H9 (cell line): ENCODE results near the gene TRMT61A. TPM values are rescaled to one million over a fixed set of nuclear protein-coding genes. Genes with fewer than 3 reads are reported as not detected.

Experiments used
- DNase-seq: peaks from one replicate; pipeline ENCODE4 v3.0.0-alpha.2; 2017
- H2AFZ ChIP-seq: one replicate; pipeline ENCODE4 v1.6.1; 2013; ENCODE audit warnings: mild to moderate bottlenecking, low read length, control low read depth, moderate library complexity
- H2AK5ac ChIP-seq: 2 replicates; pipeline ENCODE4 v1.6.1; 2013; ENCODE audit warnings: low read length, control low read depth, mixed read lengths; ENCODE audit not compliant: insufficient read length
- H2BK120ac ChIP-seq: one replicate; pipeline ENCODE4 v1.6.1; 2013; ENCODE audit warnings: low read depth, mild to moderate bottlenecking, low read length, control low read depth, inconsistent platforms; ENCODE audit not compliant: poor library complexity, severe bottlenecking
- H2BK12ac ChIP-seq: 2 replicates; pipeline ENCODE4 v1.6.1; 2013; ENCODE audit warnings: low read length, control low read depth, mixed read lengths, low read depth; ENCODE audit not compliant: insufficient read length
- H2BK15ac ChIP-seq: 2 replicates; pipeline ENCODE4 v1.6.1; 2013; ENCODE audit warnings: low read depth, low read length, control low read depth
- H2BK20ac ChIP-seq: one replicate; pipeline ENCODE4 v1.6.1; 2013; ENCODE audit warnings: low read depth, mild to moderate bottlenecking, low read length, control low read depth, inconsistent platforms; ENCODE audit not compliant: poor library complexity, severe bottlenecking
- H2BK5ac ChIP-seq: 2 replicates; pipeline ENCODE4 v1.6.1; 2013; ENCODE audit warnings: low read length, control low read depth, mixed read lengths; ENCODE audit not compliant: insufficient read length
- H3K14ac ChIP-seq: 2 replicates; pipeline ENCODE4 v1.6.1; 2013; ENCODE audit warnings: low read length, control low read depth; ENCODE audit not compliant: insufficient read depth
- H3K18ac ChIP-seq: 2 replicates; pipeline ENCODE4 v1.6.1; 2013; ENCODE audit warnings: low read depth, mild to moderate bottlenecking, mixed read lengths, low read length, control low read depth; ENCODE audit not compliant: insufficient read length
- H3K23ac ChIP-seq: 2 replicates; pipeline ENCODE4 v1.6.1; 2013; ENCODE audit warnings: low read length, control low read depth, mixed read lengths, low read depth; ENCODE audit not compliant: insufficient read length
- H3K23me2 ChIP-seq: 2 replicates; pipeline ENCODE4 v1.6.1; 2013; ENCODE audit warnings: low read depth, mild to moderate bottlenecking, mixed read lengths, low read length, control low read depth; ENCODE audit not compliant: insufficient read length, poor library complexity, severe bottlenecking
- H3K27ac ChIP-seq: 2 replicates; pipeline ENCODE4 v1.5.1; 2013; ENCODE audit warnings: low read length, control low read depth, mixed read lengths, low read depth; ENCODE audit not compliant: insufficient read length
- H3K27me3 ChIP-seq: 2 replicates; pipeline ENCODE4 v1.6.1; 2013; ENCODE audit warnings: low read length, control low read depth, inconsistent platforms; ENCODE audit not compliant: insufficient read depth
- H3K4ac ChIP-seq: 2 replicates; pipeline ENCODE4 v1.6.1; 2013; ENCODE audit warnings: low read depth, mild to moderate bottlenecking, control low read depth, inconsistent platforms, low read length, moderate library complexity
- H3K4me1 ChIP-seq: 2 replicates; pipeline ENCODE4 v1.6.1; 2013; ENCODE audit warnings: low read length, control low read depth, inconsistent platforms; ENCODE audit not compliant: insufficient read depth
- H3K4me2 ChIP-seq: 2 replicates; pipeline ENCODE4 v1.6.1; 2013; ENCODE audit warnings: low read length, control low read depth, mixed read lengths; ENCODE audit not compliant: insufficient read length, insufficient read depth
- H3K56ac ChIP-seq: 2 replicates; pipeline ENCODE4 v1.6.1; 2013; ENCODE audit warnings: low read depth, mild to moderate bottlenecking, mixed read lengths, low read length, control low read depth; ENCODE audit not compliant: insufficient read length
- H3K79me1 ChIP-seq: 2 replicates; pipeline ENCODE4 v1.6.1; 2013; ENCODE audit warnings: low read depth, mild to moderate bottlenecking, moderate library complexity, low read length, control low read depth, inconsistent platforms; ENCODE audit not compliant: insufficient read depth, poor library complexity, severe bottlenecking
- H3K79me2 ChIP-seq: 2 replicates; pipeline ENCODE4 v1.6.1; 2013; ENCODE audit warnings: low read length, control low read depth, inconsistent platforms; ENCODE audit not compliant: insufficient read depth
- H3K9ac ChIP-seq: 2 replicates; pipeline ENCODE4 v1.6.1; 2013; ENCODE audit warnings: low read length, control low read depth, mixed read lengths; ENCODE audit not compliant: insufficient read length; ENCODE audit errors: extremely low read depth
- H3K9me3 ChIP-seq: one replicate; pipeline ENCODE4 v1.6.1; 2013; ENCODE audit warnings: low read depth, low read length, inconsistent platforms; ENCODE audit not compliant: control insufficient read depth
- H3T11ph ChIP-seq: one replicate; pipeline ENCODE4 v1.6.1; 2013; ENCODE audit warnings: mild to moderate bottlenecking, low read length, control low read depth, inconsistent platforms
- H4K20me1 ChIP-seq: one replicate; pipeline ENCODE4 v1.6.1; 2013; ENCODE audit not compliant: control insufficient read depth, insufficient read length, insufficient read depth
- H4K5ac ChIP-seq: 2 replicates; pipeline ENCODE4 v1.6.1; 2013; ENCODE audit warnings: low read depth, mild to moderate bottlenecking, mixed read lengths, low read length, control low read depth; ENCODE audit not compliant: insufficient read length
- H4K8ac ChIP-seq: replicated peaks from 2 replicates; pipeline ENCODE4 v1.6.1; 2013; ENCODE audit warnings: low read length, control low read depth, mixed read lengths, low read depth; ENCODE audit not compliant: insufficient read length
- H4K91ac ChIP-seq: 2 replicates; pipeline ENCODE4 v1.6.1; 2013; ENCODE audit warnings: low read depth, mild to moderate bottlenecking, moderate library complexity, mixed read lengths, low read length, control low read depth; ENCODE audit not compliant: insufficient read length
- H3K27ac Mint-ChIP-seq, 3 experiments: 2 replicates in 2 of 3; 3 replicates in 1 of 3; pipeline ENCODE4 v1.8.0; 2020 to 2021; ENCODE audit warnings: mixed read lengths in 3 of 3, mild to moderate bottlenecking in 1 of 3, moderate library complexity in 1 of 3
- H3K27me3 Mint-ChIP-seq: 2 replicates; pipeline ENCODE4 v1.8.0; 2021; ENCODE audit warnings: low read depth, mild to moderate bottlenecking, moderate library complexity, mixed read lengths
- H3K36me3 Mint-ChIP-seq, 3 experiments: 2 replicates in 2 of 3; 3 replicates in 1 of 3; pipeline ENCODE4 v1.8.0; 2020 to 2021; ENCODE audit warnings: low read depth in 3 of 3, mixed read lengths in 3 of 3; ENCODE audit not compliant: insufficient read depth in 1 of 3
- H3K4me1 Mint-ChIP-seq, 2 experiments: 2 replicates each; pipeline ENCODE4 v1.8.0; 2020; ENCODE audit warnings: mixed read lengths in 2 of 2
- H3K4me3 Mint-ChIP-seq, 2 experiments: 2 replicates in 1 of 2; 3 replicates in 1 of 2; pipeline ENCODE4 v1.8.0; 2020 to 2021; ENCODE audit warnings: mild to moderate bottlenecking in 2 of 2, mixed read lengths in 2 of 2, moderate library complexity in 1 of 2
- H3K9me3 Mint-ChIP-seq, 2 experiments: 2 replicates in 1 of 2; 3 replicates in 1 of 2; pipeline ENCODE4 v1.8.0; 2020; ENCODE audit warnings: mild to moderate bottlenecking in 2 of 2, mixed read lengths in 2 of 2, moderate library complexity in 1 of 2
- CTCF ChIP-seq: fragments of 200-600 bp; sonication (generic); conservative IDR thresholded peaks from 3 replicates; pipeline ENCODE4 v1.8.0; 2021; ENCODE audit warnings: antibody characterized with exemption, mild to moderate bottlenecking
- WGBS: extraction: QIAGEN DNeasy Blood & Tissue Kit; methylation state at CpG from one replicate; pipeline ENCODE4 v1.1.7; 2013; ENCODE audit warnings: missing lambda C conversion rate, low lambda C conversion rate, mixed read lengths; ENCODE audit not compliant: insufficient read length; ENCODE audit errors: extremely low coverage; 5-methylcytosine and 5-hydroxymethylcytosine counted together
- total RNA-seq: library from RNA; stranded (reverse); gene quantifications from 2 replicates; pipeline ENCODE4 v1.2.1, GENCODE V29; 2021

TRMT61A gene
- total RNA-seq, 1 experiment from 2014 or later: 21.9 TPM

- H2AFZ ChIP-seq: no peak overlapping the region
- no peak overlapping the region for H2AK5ac ChIP-seq
- Mint-ChIP-seq H3K27ac (no peak overlapping the region), H3K27me3 (no peaks in the 10 kb centered on the region; the same call in 1 of the 2 replicates), H3K36me3 (peaks cover 0 to 3% (median 0%) of the 10 kb centered on the region in 3 experiments; a peak in 1 of 7 replicates), H3K9me3 (no peaks in the 10 kb centered on the region), H3K4me3 (no peak overlapping the region), H3K4me1 (peaks cover 8 to 9% of the 10 kb centered on the region in 2 experiments)
- H3K23ac ChIP-seq: no peak overlapping the region
- no CpG with 5 or more reads among the region's 22 CpGs for WGBS
- H3K23me2 ChIP-seq: no peaks in the 10 kb centered on the region
- no peak overlapping the region for H3K18ac ChIP-seq
- DNase-seq: no peak
- no peaks in the 10 kb centered on the region for H3K27me3 ChIP-seq
- H4K91ac ChIP-seq: no peak overlapping the region
- H3T11ph ChIP-seq: no peak overlapping the region
- H3K9ac ChIP-seq: no peak overlapping the region
- H2BK120ac ChIP-seq: no peak overlapping the region
- H4K20me1 ChIP-seq: no peaks in the 10 kb centered on the region
- H4K8ac ChIP-seq: no peak overlapping the region
- no peak overlapping the region for H4K5ac ChIP-seq
- H3K4ac ChIP-seq: no peak overlapping the region
- H3K4me2 ChIP-seq: no peak overlapping the region
- no peak overlapping the region for H2BK15ac ChIP-seq
- H3K14ac ChIP-seq: no peak overlapping the region
- no peak overlapping the region for H3K56ac ChIP-seq
- H3K79me2 ChIP-seq: no peaks in the 10 kb centered on the region
- H2BK5ac ChIP-seq: no peak overlapping the region
- no peaks in the 10 kb centered on the region for H3K9me3 ChIP-seq
- no peak overlapping the region for H2BK12ac ChIP-seq
- no peaks in the 10 kb centered on the region for H3K79me1 ChIP-seq
- TF ChIP-seq CTCF: no peak
- no peaks in the 10 kb centered on the region for H3K4me1 ChIP-seq
- H3K27ac ChIP-seq: no peak overlapping the region
- no peak overlapping the region for H2BK20ac ChIP-seq
Observed at GRCh38 chr14:103550451-103551337, 21.7 kb downstream of the TRMT61A start.
